HEK293T (cell line): ENCODE measurements around the gene ABCB4.

Source experiments
- ARNT ChIP-seq: fragments of 450-650 bp; IDR thresholded peaks from 2 replicates; pipeline ENCODE4 v1.6.1; 2017; ENCODE audit warnings: mild to moderate bottlenecking
- FOXA1 ChIP-seq: fragments of 450-650 bp; IDR thresholded peaks from 2 replicates; pipeline ENCODE4 v1.6.1; 2016; ENCODE audit warnings: mild to moderate bottlenecking
- L3MBTL2 ChIP-seq: fragments of 450-650 bp; conservative IDR thresholded peaks from 2 replicates; pipeline ENCODE4 v1.6.1; 2016; ENCODE audit warnings: mild to moderate bottlenecking
- SP1 ChIP-seq: fragments of 450-650 bp; IDR thresholded peaks from 2 replicates; pipeline ENCODE4 v1.6.1; 2017

GRCh38 chr7:87517891-87518290 lies 42.4 kb upstream of the ABCB4 start:
- TF ChIP-seq FOXA1 (no peak), SP1 (no peak), L3MBTL2 (no peak), ARNT (no peak)
